ENCODE results near the gene PAK4.

Gene PAK4

GRCh38 chr19:39196860-39197562 is 71.4 kb downstream of the PAK4 start, which contains the start of gene NCCRP1:
TSS of gene NCCRP1 (plus strand) at chr19:39196964. CDS start at chr19:39196983, 19 bp downstream.
- no peak for DNase-seq (ENCODE audit: low read depth, low spot score)
- no peak within 1 kb of the TSS for H3K4me3 ChIP-seq (ENCODE audit: low read depth, low read length)
- in situ Hi-C loops (cut with HindIII; ENCODE audit: low sequenced_read_pairs): no loop called here
- TF ChIP-seq, protein P1, sequence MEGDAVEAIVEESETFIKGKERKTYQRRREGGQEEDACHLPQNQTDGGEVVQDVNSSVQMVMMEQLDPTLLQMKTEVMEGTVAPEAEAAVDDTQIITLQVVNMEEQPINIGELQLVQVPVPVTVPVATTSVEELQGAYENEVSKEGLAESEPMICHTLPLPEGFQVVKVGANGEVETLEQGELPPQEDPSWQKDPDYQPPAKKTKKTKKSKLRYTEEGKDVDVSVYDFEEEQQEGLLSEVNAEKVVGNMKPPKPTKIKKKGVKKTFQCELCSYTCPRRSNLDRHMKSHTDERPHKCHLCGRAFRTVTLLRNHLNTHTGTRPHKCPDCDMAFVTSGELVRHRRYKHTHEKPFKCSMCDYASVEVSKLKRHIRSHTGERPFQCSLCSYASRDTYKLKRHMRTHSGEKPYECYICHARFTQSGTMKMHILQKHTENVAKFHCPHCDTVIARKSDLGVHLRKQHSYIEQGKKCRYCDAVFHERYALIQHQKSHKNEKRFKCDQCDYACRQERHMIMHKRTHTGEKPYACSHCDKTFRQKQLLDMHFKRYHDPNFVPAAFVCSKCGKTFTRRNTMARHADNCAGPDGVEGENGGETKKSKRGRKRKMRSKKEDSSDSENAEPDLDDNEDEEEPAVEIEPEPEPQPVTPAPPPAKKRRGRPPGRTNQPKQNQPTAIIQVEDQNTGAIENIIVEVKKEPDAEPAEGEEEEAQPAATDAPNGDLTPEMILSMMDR (IDR thresholded peaks at IDR 0.05; ENCODE audit: low read depth, low read length): no peak

DNA sequence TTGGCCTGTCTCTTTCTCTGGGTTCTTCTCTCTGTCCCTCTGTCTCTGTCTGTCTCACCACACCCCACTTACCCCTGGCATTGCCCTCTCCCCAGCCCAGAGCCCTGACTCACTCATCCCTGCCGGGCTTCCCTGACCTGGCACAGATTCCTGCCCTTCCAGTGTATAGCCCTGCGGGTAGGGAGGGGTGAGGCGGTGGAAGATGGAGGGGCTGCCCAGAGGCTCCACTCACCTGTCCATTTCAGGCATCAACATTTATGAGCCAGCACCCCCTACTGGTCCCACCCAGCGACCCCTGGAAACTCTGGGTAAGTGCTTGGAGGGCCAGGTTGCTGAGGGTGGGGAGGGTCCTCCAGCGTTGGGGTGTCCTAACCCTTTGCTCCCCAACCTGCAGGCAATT is 72.2 kb downstream of the PAK4 start:
- H3K4me3 ChIP-seq (ENCODE audit: low read depth, low read length): no peak overlapping the region
- in situ Hi-C loops (cut with HindIII; ENCODE audit: low sequenced_read_pairs): no loop called here
- no peak for DNase-seq (ENCODE audit: low read depth, low spot score)
- TF ChIP-seq, protein P1 (IDR thresholded peaks at IDR 0.05; ENCODE audit: low read depth, low read length): no peak

DNA sequence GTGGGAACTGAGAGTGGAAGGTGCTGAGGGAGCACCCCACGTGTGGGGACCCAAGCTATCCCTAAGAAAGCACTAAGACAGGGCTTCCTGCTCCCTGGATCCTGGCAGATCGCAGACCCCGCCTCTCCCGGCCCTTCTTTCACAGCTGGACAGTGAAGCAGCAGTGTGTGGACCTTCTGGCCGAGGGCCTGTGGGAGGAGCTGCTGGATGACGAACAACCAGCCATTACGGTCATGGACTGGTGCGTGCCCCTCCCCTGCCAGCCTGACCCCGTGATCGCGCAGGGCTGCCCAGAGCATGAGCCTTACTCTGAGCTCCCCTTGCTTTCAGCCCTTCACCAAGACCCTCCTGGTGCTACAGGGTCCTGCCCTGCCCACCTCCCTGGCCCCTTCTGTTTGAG is 73.4 kb downstream of the PAK4 start:
- TF ChIP-seq, protein P1 (IDR thresholded peaks at IDR 0.05; ENCODE audit: low read depth, low read length): no peak
- peak; percentile 17 for DNase-seq (ENCODE audit: low read depth, low spot score)
- in situ Hi-C loops (cut with HindIII; ENCODE audit: low sequenced_read_pairs): no loop called here
- H3K4me3 ChIP-seq (ENCODE audit: low read depth, low read length): no peak overlapping the region

DNA sequence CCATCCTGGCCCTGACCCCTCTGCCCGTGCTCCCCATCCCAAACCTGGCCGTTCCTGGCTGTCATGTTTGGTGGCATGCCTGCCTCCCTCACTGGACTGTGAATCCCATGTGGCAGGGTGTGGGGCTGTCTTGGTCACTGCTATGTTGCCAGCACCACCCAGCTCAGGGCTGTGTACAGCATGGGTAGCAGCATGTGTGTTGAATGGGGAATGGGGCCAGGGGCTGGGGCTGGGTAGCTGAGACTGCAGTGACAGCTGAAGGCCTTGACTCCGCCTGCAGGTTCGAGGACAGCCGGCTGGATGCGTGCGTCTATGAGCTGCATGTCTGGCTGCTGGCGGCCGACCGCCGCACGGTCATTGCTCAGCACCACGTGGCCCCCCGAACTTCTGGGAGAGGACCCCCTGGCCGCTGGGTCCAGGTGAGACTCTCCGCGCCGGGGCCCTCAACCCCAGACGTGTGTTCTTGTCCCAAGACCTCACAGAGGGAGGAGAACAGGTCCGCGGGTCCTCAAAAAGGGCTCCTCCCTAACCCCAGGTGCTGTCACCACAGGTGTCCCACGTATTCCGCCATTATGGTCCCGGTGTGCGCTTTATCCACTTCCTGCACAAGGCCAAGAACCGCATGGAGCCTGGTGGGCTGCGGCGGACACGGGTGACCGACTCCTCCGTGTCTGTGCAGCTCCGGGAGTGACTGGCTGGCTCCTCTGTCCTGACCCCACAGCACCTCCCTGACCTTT is 74.6 kb downstream of the PAK4 start:
- in situ Hi-C loops (cut with HindIII; ENCODE audit: low sequenced_read_pairs): no loop called here
- DNase-seq (ENCODE audit: low read depth, low spot score): no peak
- TF ChIP-seq, protein P1 (IDR thresholded peaks at IDR 0.05; ENCODE audit: low read depth, low read length): no peak
- no peak overlapping the region for H3K4me3 ChIP-seq (ENCODE audit: low read depth, low read length)

GRCh38 chr19:39200803-39201115 is 75.2 kb downstream of the PAK4 start:
- TF ChIP-seq, protein P1 (IDR thresholded peaks at IDR 0.05; ENCODE audit: low read depth, low read length): no peak
- DNase-seq (ENCODE audit: low read depth, low spot score): no peak
- H3K4me3 ChIP-seq (ENCODE audit: low read depth, low read length): no peak overlapping the region
- in situ Hi-C loops (cut with HindIII; ENCODE audit: low sequenced_read_pairs): no loop called here

- TF ChIP-seq, protein P1 (IDR thresholded peaks at IDR 0.05; ENCODE audit: low read depth, low read length): no peak
- DNase-seq (ENCODE audit: low read depth, low spot score): no peak
- in situ Hi-C loops (cut with HindIII; ENCODE audit: low sequenced_read_pairs): no loop called here
- H3K4me3 ChIP-seq (ENCODE audit: low read depth, low read length): no peak overlapping the region
Observed at GRCh38 chr19:39202998-39203355, 77.4 kb downstream of the PAK4 start.

Measured in astrocyte of the spinal cord (primary cell).